GM12864 (cell line): ENCODE measurements around the gene C2orf49.

Experiments used
- DNase-seq: peaks from one replicate; pipeline ENCODE4 v3.0.0-alpha.2; 2011; ENCODE audit warnings: low read depth
- H3K4me3 ChIP-seq: 2 replicates; pipeline ENCODE4 v1.5.1; 2011; ENCODE audit warnings: mild to moderate bottlenecking, low read depth, low read length, control low read depth
- TF ChIP-seq, protein P1 (sequence below): IDR thresholded peaks from 2 replicates; pipeline ENCODE4 v1.5.1; 2011; ENCODE audit warnings: low read depth, mild to moderate bottlenecking, moderate library complexity, low read length, control low read depth, inconsistent platforms; ENCODE audit errors: missing control alignments

The C2orf49 gene

DNA sequence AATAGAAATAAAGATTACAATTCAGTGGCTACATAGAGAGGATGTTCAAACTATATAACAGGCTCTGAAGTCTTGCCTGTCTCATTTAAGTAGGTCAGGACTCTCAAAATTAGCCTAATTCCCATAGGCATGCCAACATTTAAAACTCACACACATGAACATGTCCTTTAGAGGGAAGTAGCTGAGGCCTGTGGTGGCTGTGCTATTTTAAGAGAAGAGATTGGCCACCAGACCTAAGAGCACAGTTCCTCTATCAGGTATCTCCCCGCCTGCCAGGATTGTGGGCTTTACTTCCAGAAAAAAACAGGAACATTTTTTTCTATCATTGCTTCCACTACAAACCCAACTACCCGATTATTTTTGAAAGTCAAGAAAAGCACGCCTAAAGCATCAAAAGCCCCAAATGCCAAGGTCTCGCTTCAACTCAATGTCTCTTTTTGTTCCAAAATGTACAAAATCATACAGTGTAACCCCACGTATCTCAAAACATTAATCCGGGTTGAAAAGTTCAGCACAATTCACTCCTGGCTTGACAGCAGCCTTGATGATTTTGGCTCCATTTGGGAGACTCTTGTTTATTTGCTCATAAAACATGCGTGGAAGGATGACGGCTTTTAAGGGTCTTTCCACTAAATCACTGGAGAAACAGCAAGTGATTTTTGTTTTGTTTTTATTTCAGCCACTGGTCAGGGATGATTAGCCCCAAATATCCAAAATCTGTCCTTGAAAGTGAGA, 46.3 kb downstream of the C2orf49 start:
- DNase-seq, result no peak
- TF ChIP-seq, protein P1, sequence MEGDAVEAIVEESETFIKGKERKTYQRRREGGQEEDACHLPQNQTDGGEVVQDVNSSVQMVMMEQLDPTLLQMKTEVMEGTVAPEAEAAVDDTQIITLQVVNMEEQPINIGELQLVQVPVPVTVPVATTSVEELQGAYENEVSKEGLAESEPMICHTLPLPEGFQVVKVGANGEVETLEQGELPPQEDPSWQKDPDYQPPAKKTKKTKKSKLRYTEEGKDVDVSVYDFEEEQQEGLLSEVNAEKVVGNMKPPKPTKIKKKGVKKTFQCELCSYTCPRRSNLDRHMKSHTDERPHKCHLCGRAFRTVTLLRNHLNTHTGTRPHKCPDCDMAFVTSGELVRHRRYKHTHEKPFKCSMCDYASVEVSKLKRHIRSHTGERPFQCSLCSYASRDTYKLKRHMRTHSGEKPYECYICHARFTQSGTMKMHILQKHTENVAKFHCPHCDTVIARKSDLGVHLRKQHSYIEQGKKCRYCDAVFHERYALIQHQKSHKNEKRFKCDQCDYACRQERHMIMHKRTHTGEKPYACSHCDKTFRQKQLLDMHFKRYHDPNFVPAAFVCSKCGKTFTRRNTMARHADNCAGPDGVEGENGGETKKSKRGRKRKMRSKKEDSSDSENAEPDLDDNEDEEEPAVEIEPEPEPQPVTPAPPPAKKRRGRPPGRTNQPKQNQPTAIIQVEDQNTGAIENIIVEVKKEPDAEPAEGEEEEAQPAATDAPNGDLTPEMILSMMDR, result no peak
- H3K4me3 ChIP-seq, result no peak overlapping the region

DNA sequence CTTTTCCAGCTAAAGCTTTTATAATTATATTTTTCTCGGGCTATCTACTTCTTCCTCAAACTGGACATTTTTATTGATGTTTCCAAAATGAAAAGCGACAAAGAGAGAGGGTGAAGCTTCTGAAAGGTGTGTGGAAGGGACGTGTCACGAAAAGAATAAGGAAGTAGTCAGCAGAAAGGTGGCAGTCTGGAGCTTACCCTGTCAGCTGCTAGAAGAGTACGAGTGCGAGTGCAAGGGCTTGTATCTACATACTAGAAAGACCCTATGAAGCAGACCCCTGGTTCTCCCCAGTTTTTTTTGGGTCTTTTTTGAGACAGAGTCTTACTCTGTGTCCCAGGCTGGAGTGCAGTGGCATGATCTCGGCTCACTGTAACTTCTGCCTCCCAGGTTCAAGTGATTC, 46.9 kb downstream of the C2orf49 start:
- TF ChIP-seq, protein P1, result no peak
- DNase-seq, result no peak
- H3K4me3 ChIP-seq, result no peak overlapping the region

DNA sequence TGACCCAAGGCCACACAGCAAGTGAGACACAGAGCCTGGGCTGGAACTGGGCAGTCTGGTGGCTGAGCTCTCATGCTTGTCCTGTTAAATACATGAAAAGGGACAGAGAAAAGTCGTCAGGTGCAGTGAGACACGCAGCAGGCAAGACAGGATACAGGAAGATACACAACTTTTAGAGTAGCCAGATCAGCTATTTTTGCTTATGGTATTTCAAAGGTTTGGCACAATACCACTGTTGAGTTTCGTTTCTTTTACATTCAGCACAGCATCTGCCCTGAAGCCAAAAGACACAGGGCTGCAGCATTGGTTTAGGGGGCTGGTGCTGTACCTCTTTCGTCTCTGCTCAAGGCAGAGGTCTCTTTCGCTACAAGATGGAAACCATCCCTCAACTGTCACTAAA, 47.5 kb downstream of the C2orf49 start:
- H3K4me3 ChIP-seq, result no peak overlapping the region
- no peak for DNase-seq
- TF ChIP-seq, protein P1, result no peak

DNA sequence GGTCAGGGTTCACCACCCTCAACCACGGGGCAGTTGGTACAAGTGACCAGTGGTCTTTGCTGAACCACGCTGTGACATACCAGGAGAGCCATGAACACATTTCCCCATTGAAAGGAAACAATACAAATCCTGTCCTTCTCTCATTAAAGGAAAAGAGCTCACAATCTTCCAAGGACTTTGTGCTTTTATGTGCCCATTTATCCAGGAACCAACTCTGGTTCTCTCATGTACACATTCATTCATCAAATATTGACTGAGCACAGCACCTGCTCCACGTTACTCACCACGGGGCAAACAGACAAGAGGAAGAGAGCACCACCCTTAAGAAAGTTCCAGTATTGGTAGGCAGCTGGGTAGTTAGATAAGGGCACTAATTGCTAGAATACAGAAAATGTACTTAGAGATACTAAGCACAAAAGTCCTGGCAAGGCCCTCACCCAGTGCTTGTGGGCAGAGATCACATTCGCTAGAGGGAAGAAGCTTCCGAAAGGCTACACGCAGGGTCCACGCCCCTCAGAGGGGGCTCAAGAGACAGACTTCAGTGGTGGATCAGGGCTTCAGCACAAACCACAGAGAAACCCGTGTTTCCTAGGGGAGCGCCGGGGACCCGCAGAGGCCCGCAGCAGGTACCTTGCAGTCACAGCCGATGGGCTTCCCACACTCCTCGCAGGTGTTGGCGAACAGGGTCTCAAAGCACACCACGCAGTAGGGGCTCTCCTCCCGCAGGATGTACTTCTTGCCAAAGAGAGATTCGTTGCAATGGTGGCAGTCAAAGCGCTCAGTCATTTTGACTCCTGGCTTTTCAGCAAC, 48.6 kb downstream of the C2orf49 start:
- DNase-seq, result no peak
- no peak overlapping the region for H3K4me3 ChIP-seq
- TF ChIP-seq, protein P1, result no peak

DNA sequence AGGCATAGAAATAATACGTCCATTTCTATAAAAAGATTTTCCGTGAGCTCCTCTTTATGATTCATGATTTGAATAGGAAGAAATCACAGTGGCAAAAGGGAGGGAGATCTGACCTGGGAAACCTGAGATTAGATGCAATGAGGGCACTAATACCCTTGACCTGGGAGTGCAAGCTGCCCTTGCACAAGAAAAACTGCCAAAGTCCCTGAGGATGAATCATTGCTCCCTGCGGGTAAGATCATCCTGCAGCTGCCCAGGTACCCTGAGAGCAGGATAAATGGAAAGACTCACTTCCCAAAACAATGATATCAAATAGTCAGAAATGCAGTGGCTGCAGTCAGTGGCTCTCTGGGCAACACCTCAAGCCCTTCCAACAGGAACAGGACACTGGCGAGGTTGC, 49.9 kb downstream of the C2orf49 start:
- H3K4me3 ChIP-seq, result no peak overlapping the region
- no peak for DNase-seq
- TF ChIP-seq, protein P1, result no peak

DNA sequence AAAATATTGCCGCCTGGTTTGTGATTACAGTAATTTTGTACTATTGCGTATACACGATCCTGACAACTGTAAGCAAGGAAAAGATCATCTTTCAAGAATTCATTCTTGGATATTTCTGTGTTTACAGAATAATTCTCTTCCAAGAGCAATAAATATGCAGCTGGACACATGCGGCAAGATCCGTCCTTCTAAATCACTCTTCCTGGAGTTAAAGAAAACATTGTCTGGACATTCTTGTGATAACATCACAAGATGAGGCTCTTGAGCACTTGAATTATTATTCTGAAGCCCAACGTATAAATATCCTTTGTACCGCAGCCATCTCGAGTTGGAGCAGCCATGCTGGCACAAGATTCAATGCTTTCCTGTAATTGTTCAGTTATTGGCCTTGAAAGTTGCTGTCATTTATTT, 51.6 kb downstream of the C2orf49 start:
- no peak overlapping the region for H3K4me3 ChIP-seq
- no peak for DNase-seq
- TF ChIP-seq, protein P1, result no peak
